ENCODE results near the gene LRRC34. TPM values are rescaled to one million over a fixed set of nuclear protein-coding genes. Genes with fewer than 3 reads are reported as not detected.

Gene LRRC34
- total RNA-seq, 4 donors from 2014 or later: 1.2 to 1.3 TPM; not detected in 2

- TF ChIP-seq POLR2A (IDR thresholded peaks at IDR 0.05) (no peak), CTCF (IDR thresholded peaks at IDR 0.05 in 4 of 5, conservative IDR thresholded peaks at IDR 0.05 in 1 of 5) (no peak)
- ATAC-seq: no peak
- intact Hi-C loops (cut with DNase I; ENCODE audit: low total_unique reads): no loop called here
- in situ Hi-C loops (cut with MboI; ENCODE audit: low sequenced_read_pairs in 4 of 4): no loop called here
- no peaks in the 10 kb centered on the region for H3K36me3 ChIP-seq
- no peak overlapping the region for H3K4me3 ChIP-seq
- no peaks in the 10 kb centered on the region for H3K4me1 ChIP-seq
- no peak overlapping the region for H3K27ac ChIP-seq
- H3K9me3 ChIP-seq: no peaks in the 10 kb centered on the region
- DNase-seq: no peak
- H3K27me3 ChIP-seq: no peaks in the 10 kb centered on the region
Observed at GRCh38 chr3:169836078-169836941, 23.6 kb upstream of the LRRC34 start.

- no peak for DNase-seq
- no peak overlapping the region for H3K27ac ChIP-seq
- H3K9me3 ChIP-seq: no peaks in the 10 kb centered on the region
- no peak overlapping the region for H3K4me3 ChIP-seq
- H3K4me1 ChIP-seq: no peaks in the 10 kb centered on the region
- no peak for TF ChIP-seq POLR2A (IDR thresholded peaks at IDR 0.05)
- TF ChIP-seq CTCF (IDR thresholded peaks at IDR 0.05 in 4 of 5, conservative IDR thresholded peaks at IDR 0.05 in 1 of 5): no peak
- no peak for ATAC-seq
- in situ Hi-C loops (cut with MboI; ENCODE audit: low sequenced_read_pairs in 4 of 4) (no loop called here), intact Hi-C loops (cut with DNase I; ENCODE audit: low total_unique reads) (no loop called here)
- H3K36me3 ChIP-seq: no peaks in the 10 kb centered on the region
- H3K27me3 ChIP-seq: no peaks in the 10 kb centered on the region
Observed at GRCh38 chr3:169835533-169835932, 22.8 kb upstream of the LRRC34 start.

- Histone ChIP-seq H3K4me3 (no peak overlapping the region), H3K36me3 (no peaks in the 10 kb centered on the region), H3K27me3 (no peaks in the 10 kb centered on the region), H3K4me1 (no peaks in the 10 kb centered on the region), H3K27ac (no peak overlapping the region), H3K9me3 (no peaks in the 10 kb centered on the region)
- in situ Hi-C loops (cut with MboI; ENCODE audit: low sequenced_read_pairs in 4 of 4): no loop called here
- TF ChIP-seq POLR2A (IDR thresholded peaks at IDR 0.05): no peak
- TF ChIP-seq CTCF (IDR thresholded peaks at IDR 0.05 in 4 of 5, conservative IDR thresholded peaks at IDR 0.05 in 1 of 5): no peak
- intact Hi-C loops (cut with DNase I; ENCODE audit: low total_unique reads): no loop called here
- ATAC-seq (no peak), DNase-seq (no peak)
Observed at GRCh38 chr3:169827712-169828111, 15.0 kb upstream of the LRRC34 start.

GRCh38 chr3:169825316-169825715, 12.6 kb upstream of the LRRC34 start:
- H3K27me3 ChIP-seq: peaks cover 3 to 6% (median 6%) of the 10 kb centered on the region in 3 donors
- TF ChIP-seq POLR2A (IDR thresholded peaks at IDR 0.05) (no peak), CTCF (IDR thresholded peaks at IDR 0.05 in 4 of 5, conservative IDR thresholded peaks at IDR 0.05 in 1 of 5) (no peak)

More at GRCh38 chr3:169825316-169825715, 12.6 kb upstream of the LRRC34 start:
- H3K27ac ChIP-seq: no peak overlapping the region
- in situ Hi-C loops (cut with MboI; ENCODE audit: low sequenced_read_pairs in 4 of 4) (no loop called here), intact Hi-C loops (cut with DNase I; ENCODE audit: low total_unique reads) (no loop called here)
- no peaks in the 10 kb centered on the region for H3K36me3 ChIP-seq
- ATAC-seq (no peak), DNase-seq (no peak)
- no peaks in the 10 kb centered on the region for H3K4me1 ChIP-seq
- H3K9me3 ChIP-seq: no peaks in the 10 kb centered on the region
- H3K4me3 ChIP-seq: no peak overlapping the region

Data from gastrocnemius medialis (tissue), 4 donors.